HG03469 (cell line): Measurements from ENCODE around the gene ARID1B.

Experiments
- ATAC-seq: cut with Tn5 transposase; IDR thresholded peaks from one replicate; pipeline ENCODE4 v1.9.1; 2021; ENCODE audit warnings: mild to moderate bottlenecking, moderate library complexity, moderate number of reproducible peaks; ENCODE audit not compliant: unreplicated experiment

Gene ARID1B

GRCh38 chr6:156900292-156900691, 123.1 kb downstream of the ARID1B start:
- ATAC-seq, result no peak

- ATAC-seq, result no peak
Measured at GRCh38 chr6:156901309-156902019, 124.3 kb downstream of the ARID1B start.

- no peak for ATAC-seq
Measured at GRCh38 chr6:156902782-156903181, 125.6 kb downstream of the ARID1B start.

- ATAC-seq, result no peak
Measured at GRCh38 chr6:156904176-156904967, 127.2 kb downstream of the ARID1B start.

GRCh38 chr6:156905801-156906200, 128.6 kb downstream of the ARID1B start:
- no peak for ATAC-seq

- no peak for ATAC-seq
Measured at GRCh38 chr6:156906451-156906850, 129.3 kb downstream of the ARID1B start.

- ATAC-seq, result no peak
Measured at GRCh38 chr6:156909212-156910010, 132.2 kb downstream of the ARID1B start.

- no peak for ATAC-seq
Measured at GRCh38 chr6:156910011-156910334, 132.8 kb downstream of the ARID1B start.

- no peak for ATAC-seq
Measured at GRCh38 chr6:156910938-156911337, 133.8 kb downstream of the ARID1B start.

GRCh38 chr6:156911581-156911980, 134.4 kb downstream of the ARID1B start:
- no peak for ATAC-seq

GRCh38 chr6:156912431-156912830, 135.3 kb downstream of the ARID1B start:
- ATAC-seq, result no peak

- ATAC-seq, result no peak
Measured at GRCh38 chr6:156914181-156914580, 137.0 kb downstream of the ARID1B start.

- ATAC-seq, result no peak
Measured at GRCh38 chr6:156916130-156916801, 139.1 kb downstream of the ARID1B start.

GRCh38 chr6:156917213-156917612, 140.0 kb downstream of the ARID1B start:
- peak; percentile 51 for ATAC-seq

- no peak for ATAC-seq
Measured at GRCh38 chr6:156918647-156919046, 141.5 kb downstream of the ARID1B start.

- ATAC-seq, result no peak
Measured at GRCh38 chr6:156919370-156919769, 142.2 kb downstream of the ARID1B start.

- ATAC-seq, result no peak
Measured at GRCh38 chr6:156919814-156920369, 142.7 kb downstream of the ARID1B start.

GRCh38 chr6:156924246-156924645, 147.1 kb downstream of the ARID1B start:
- ATAC-seq, result no peak

- ATAC-seq, result no peak
Measured at GRCh38 chr6:156925026-156925425, 147.8 kb downstream of the ARID1B start.

GRCh38 chr6:156925718-156926607, 148.8 kb downstream of the ARID1B start:
- no peak for ATAC-seq
